K562 (cell line): Measurements from ENCODE around the gene CFAP53. TPM values are rescaled to one million over a fixed set of nuclear protein-coding genes. Genes with fewer than 3 reads are reported as not detected.

Experiments used
- ATAC-seq: fragments of 200-7000 bp; cut with Tn5 transposase; 3 replicates; pipeline ENCODE4 v1.9.1; 2020; ENCODE audit warnings: moderate library complexity
- BruUV-seq: library from RNA; stranded (reverse); fragments of 400-500 nt; replicated peaks from 2 replicates; lab custom pipeline; 2021; lab: Mats Ljungman, UMichigan
- CTCF ChIA-PET: fragments of 300-600 bp; formaldehyde crosslinking; extraction: SDS; loops from one replicate; lab custom pipeline; 2021; ENCODE audit warnings: low intra/inter-chr PET ratio; lab: Yijun Ruan, JAX
- POLR2A ChIA-PET: fragments of 300-600, 350-650 bp; sonication (Branson Sonifier 250); formaldehyde crosslinking; extraction: SDS; loops from one replicate; lab custom pipeline; 2021; ENCODE audit warnings: antibody characterized with exemption, inconsistent platforms; lab: Yijun Ruan, JAX
- DNase-seq, 4 experiments: peaks; one replicate each; pipeline versions ENCODE4 v3.0.0 to v3.0.0-alpha.2; 2011 to 2018; ENCODE audit warnings: low spot score in 3 of 4, mixed read lengths in 3 of 4; ENCODE audit errors: extremely low read depth in 1 of 4
- FAIRE-seq: peaks from 2 replicates; lab custom pipeline; 2011; peaks lifted over from hg19 to GRCh38; lab: Jason Lieb, UNC
- H2AFZ ChIP-seq: 2 replicates; pipeline ENCODE4 v1.6.0; 2011; ENCODE audit warnings: low read depth, low read length, control low read depth, inconsistent platforms
- H3K27ac ChIP-seq: fragments of 200-600 bp; 3 replicates; pipeline ENCODE4 v1.8.0; 2011; ENCODE audit warnings: low read depth, mild to moderate bottlenecking, control low read depth, inconsistent platforms, low read length, moderate library complexity, mixed read lengths; ENCODE audit errors: extremely low read depth
- H3K27me3 ChIP-seq, 2 experiments: fragments of 300-600 bp in 1 of 2; 2 replicates in 1 of 2; 3 replicates in 1 of 2; pipeline versions ENCODE4 v1.6.0 to v1.8.0; 2011; ENCODE audit warnings: inconsistent platforms in 2 of 2, low read length in 2 of 2, mild to moderate bottlenecking in 1 of 2, mixed read lengths in 1 of 2, moderate library complexity in 1 of 2; ENCODE audit not compliant: control insufficient read depth in 2 of 2, insufficient read depth in 2 of 2
- H3K36me3 ChIP-seq: fragments of 300-600 bp; 3 replicates; pipeline ENCODE4 v1.8.0; 2011; ENCODE audit warnings: mild to moderate bottlenecking, low read length, inconsistent platforms; ENCODE audit not compliant: control insufficient read depth, insufficient read depth
- H3K4me1 ChIP-seq, 2 experiments: fragments of 200-600 bp in 1 of 2; replicated peaks in 1 of 2; 2 replicates in 1 of 2; 3 replicates in 1 of 2; pipeline versions ENCODE4 v1.5.1 to v1.8.0; 2011; ENCODE audit warnings: inconsistent platforms in 2 of 2, low read length in 2 of 2, mild to moderate bottlenecking in 1 of 2, mixed read lengths in 1 of 2, moderate library complexity in 1 of 2; ENCODE audit not compliant: control insufficient read depth in 2 of 2, insufficient read depth in 2 of 2
- H3K4me2 ChIP-seq: 2 replicates; pipeline ENCODE4 v1.6.1; 2011; ENCODE audit warnings: low read length, control low read depth, inconsistent platforms, mixed read lengths; ENCODE audit not compliant: insufficient read depth
- H3K4me3 ChIP-seq: fragments of 200-600 bp; sonication (generic), shearing (Covaris generic); 2 replicates; pipeline ENCODE4 v1.5.1; 2016; ENCODE audit warnings: control low read depth, inconsistent platforms
- H3K79me2 ChIP-seq: fragments of 200-600 bp; 3 replicates; pipeline ENCODE4 v1.8.0; 2011; ENCODE audit warnings: low read length, inconsistent platforms; ENCODE audit not compliant: control insufficient read depth, insufficient read depth
- H3K9ac ChIP-seq, 2 experiments: 2 replicates each; pipeline versions ENCODE4 v1.6.0 to v1.6.1; 2011; ENCODE audit warnings: low read depth in 2 of 2, low read length in 2 of 2, control low read depth in 1 of 2, inconsistent platforms in 1 of 2, mild to moderate bottlenecking in 1 of 2, mixed read lengths in 1 of 2; ENCODE audit not compliant: insufficient read depth in 1 of 2
- H3K9me1 ChIP-seq: one replicate; pipeline ENCODE4 v1.6.0; 2011; ENCODE audit warnings: inconsistent platforms, mild to moderate bottlenecking, low read length, moderate library complexity; ENCODE audit not compliant: control insufficient read depth, insufficient read depth
- H3K9me3 ChIP-seq: replicated peaks from 2 replicates; pipeline ENCODE4 v1.5.1; 2011; ENCODE audit warnings: low read depth, low read length, inconsistent platforms; ENCODE audit not compliant: control insufficient read depth, insufficient read depth
- H4K20me1 ChIP-seq: replicated peaks from 2 replicates; pipeline ENCODE4 v1.6.1; 2011; ENCODE audit warnings: low read length, inconsistent platforms, mixed read lengths; ENCODE audit not compliant: control insufficient read depth, insufficient read depth
- ARID2 ChIP-seq: fragments of 450-650 bp; IDR thresholded peaks from 2 replicates; pipeline ENCODE4 v1.6.1; 2017; ENCODE audit warnings: antibody characterized with exemption, mild to moderate bottlenecking
- COPS2 ChIP-seq: fragments of 450-650 bp; conservative IDR thresholded peaks from 2 replicates; pipeline ENCODE4 v1.6.1; 2016; ENCODE audit warnings: mild to moderate bottlenecking, moderate library complexity
- KLF10 ChIP-seq: fragments of 250-450 bp; sonication (Bioruptor Pico); IDR thresholded peaks from 2 replicates; pipeline ENCODE4 v1.6.1; 2021; ENCODE audit warnings: matching md5 sums
- MAFG ChIP-seq: fragments of 450-650 bp; conservative IDR thresholded peaks from 2 replicates; pipeline ENCODE4 v1.6.1; 2016; ENCODE audit warnings: missing genetic modification characterization, missing compliant biosample characterization
- RUNX1 ChIP-seq: sonication (generic); IDR thresholded peaks from 2 replicates; pipeline ENCODE4 v1.6.1; 2016; ENCODE audit warnings: antibody characterized with exemption, low read depth
- ZFP36 ChIP-seq: fragments of 150-350 bp; IDR thresholded peaks from 2 replicates; pipeline ENCODE4 v1.6.1; 2018; ENCODE audit warnings: low read length, low read depth; ENCODE audit not compliant: partially characterized antibody
- ZNF324 ChIP-seq: fragments of 250-450 bp; sonication (Bioruptor Pico); IDR thresholded peaks from 2 replicates; pipeline ENCODE4 v1.4.0; 2020; ENCODE audit warnings: mild to moderate bottlenecking
- ZNF347 ChIP-seq: fragments of 450-650 bp; formaldehyde crosslinking; IDR thresholded peaks from 2 replicates; pipeline ENCODE4 v1.4.0; 2020; ENCODE audit warnings: low read depth, mild to moderate bottlenecking, moderate library complexity
- ZSCAN29 ChIP-seq: fragments of 450-650 bp; IDR thresholded peaks from 2 replicates; pipeline ENCODE4 v1.6.1; 2017
- WGBS: fragments of 100-300 bp; shearing (Covaris generic); methylation state at CpG from one replicate; pipeline ENCODE4 v1.1.6; 2016; ENCODE audit warnings: low coverage, mixed read lengths; ENCODE audit not compliant: insufficient coverage; ENCODE audit errors: missing lambda C conversion rate; 5-methylcytosine and 5-hydroxymethylcytosine counted together
- in situ Hi-C: fragments of 300-500 bp; cut with MboI; formaldehyde crosslinking; loops from 4 replicates; pipeline ENCODE4 v1.15.0; 2018; ENCODE audit warnings: inconsistent platforms, mixed read lengths
- intact Hi-C: fragments of 100-400 bp; cut with micrococcal nuclease; formaldehyde crosslinking; loops from 2 replicates; pipeline ENCODE4 v1.14.2; 2022
- polyA plus RNA-seq, 8 experiments: library from polyadenylated mRNA; depleted of rRNA in 4 of 8; stranded (reverse) in 5 of 8; unstranded in 3 of 8; fragments of >200 nt; fragmentation: Nextera tagmentation in 2 of 8; fragmentation: Illumina TruSeq in 1 of 8; extraction: Ambion mirVana in 2 of 8; extraction: Trizol in 1 of 8; gene quantifications; 2 replicates each; pipeline versions ENCODE4 v1.2.1 to v1.2.3, GENCODE V29; 2011 to 2014; ENCODE audit warnings: inconsistent platforms in 1 of 8, missing spikeins in 1 of 8
- total RNA-seq, 7 experiments: library from RNA; depleted of rRNA in 6 of 7; stranded (reverse); fragments of >200 nt in 6 of 7; fragmentation: Illumina TruSeq in 2 of 7; extraction: Trizol in 2 of 7; gene quantifications; 2 replicates each; pipeline versions ENCODE4 v1.2.1 to v1.2.3, GENCODE V29; 2011 to 2021; ENCODE audit warnings: low replicate concordance in 1 of 7

CFAP53 gene
- total and polyA plus RNA-seq, 9 of the 15 experiments (the other 6 are each of a cell fraction or from before 2014, with no cell fraction given) = 0.21 to 1.9 (median 1.2) TPM

- H3K9me1 ChIP-seq = no peaks in the 10 kb centered on the region
- peaks cover 0 to 10% of the 10 kb centered on the region in 2 experiments; a peak in 2 of 5 replicates for H3K4me1 ChIP-seq
- no peak overlapping the region for H3K27ac ChIP-seq
- POLR2A ChIA-PET = interaction anchor here (0.6 kb wide), 1 partner anchor 146 kb away, joined by 3 read pairs; no protein-coding TSS in a partner anchor
- in situ Hi-C loops = no loop called here
- BruUV-seq = no TSS peak
- H3K4me3 ChIP-seq = no peak overlapping the region
- no peaks in the 10 kb centered on the region for H3K79me2 ChIP-seq
- H4K20me1 ChIP-seq = no peaks in the 10 kb centered on the region
- H3K9ac ChIP-seq = no peak overlapping the region
- H3K27me3 ChIP-seq = peaks cover 0 to 20% of the 10 kb centered on the region in 2 experiments; a peak in 3 of 5 replicates
- TF ChIP-seq ZFP36 = no peak
- no peak for TF ChIP-seq ZNF347 (CRISPR knock-in tag)
- TF ChIP-seq MAFG (tag) = no peak
- TF ChIP-seq KLF10 (CRISPR knock-in tag) = no peak
- no peak for TF ChIP-seq RUNX1
- TF ChIP-seq ARID2 = no peak
- TF ChIP-seq ZNF324 (CRISPR knock-in tag) = no peak
- TF ChIP-seq COPS2 = no peak
- TF ChIP-seq ZSCAN29 = no peak
- TF ChIP-seq, all 486 proteins: peak for 0
- Histone ChIP-seq H3K4me2 (no peak overlapping the region), H3K9me3 (no peaks in the 10 kb centered on the region), H3K36me3 (no peaks in the 10 kb centered on the region), H2AFZ (no peak overlapping the region)
- DNase-seq = no peak
- no peak for FAIRE-seq
- ATAC-seq = no peak
- intact Hi-C loops = loop anchor here (10.0 kb wide), 1 partner anchor 145 kb away; no protein-coding TSS in a partner anchor
- CTCF ChIA-PET = no interaction called here
- 0% methylated on average over 4 of the region's 5 CpGs for WGBS
Measured at GRCh38 chr18:50199346-50199855, 66.9 kb downstream of the CFAP53 start.
